GM23338 (cell line): ENCODE results near the gene ALG6. TPM values are rescaled to one million over a fixed set of nuclear protein-coding genes. Genes with fewer than 3 reads are reported as not detected.

ENCODE experiments used
- ATAC-seq: fragments of 200-7000 bp; cut with Tn5 transposase; 3 replicates; pipeline ENCODE4 v1.9.1; 2020
- DNase-seq: peaks from one replicate; pipeline ENCODE4 v3.0.0-alpha.2; 2015; ENCODE audit warnings: low spot score
- H2AFZ ChIP-seq: fragments of 200-600 bp; sonication (generic); 2 replicates; pipeline ENCODE4 v1.8.0; 2016; ENCODE audit warnings: antibody characterized with exemption, mild to moderate bottlenecking, moderate library complexity
- H3F3A ChIP-seq: fragments of 200-600 bp; sonication (generic); replicated peaks from 2 replicates; pipeline ENCODE4 v1.8.0; 2017; ENCODE audit warnings: antibody characterized with exemption, mixed run types, low read depth
- H3K27ac ChIP-seq: fragments of 200-600 bp; sonication (generic); 2 replicates; pipeline ENCODE4 v1.6.1; 2016; ENCODE audit warnings: low read depth
- H3K27me3 ChIP-seq: fragments of 200-600 bp; sonication (generic); 2 replicates; pipeline ENCODE4 v1.8.0; 2016; ENCODE audit warnings: mild to moderate bottlenecking, mixed run types, moderate library complexity; ENCODE audit not compliant: insufficient read depth
- H3K36me3 ChIP-seq: fragments of 200-600 bp; sonication (generic); 2 replicates; pipeline ENCODE4 v1.8.0; 2016; ENCODE audit warnings: mild to moderate bottlenecking; ENCODE audit not compliant: insufficient read depth
- H3K4me1 ChIP-seq: fragments of 200-600 bp; sonication (generic); 2 replicates; pipeline ENCODE4 v1.8.0; 2016; ENCODE audit warnings: mild to moderate bottlenecking, moderate library complexity; ENCODE audit not compliant: insufficient read depth
- H3K4me2 ChIP-seq: fragments of 200-600 bp; sonication (generic); 2 replicates; pipeline ENCODE4 v1.7.1; 2017; ENCODE audit warnings: mixed run types
- H3K4me3 ChIP-seq: fragments of 200-600 bp; sonication (generic); 2 replicates; pipeline ENCODE4 v1.6.1; 2016; ENCODE audit warnings: mixed run types
- H3K79me2 ChIP-seq: fragments of 200-600 bp; sonication (generic); replicated peaks from 2 replicates; pipeline ENCODE4 v1.8.0; 2017; ENCODE audit warnings: mild to moderate bottlenecking; ENCODE audit not compliant: insufficient read depth
- H3K9me2 ChIP-seq: fragments of 200-600 bp; sonication (generic); 2 replicates; pipeline ENCODE4 v1.8.0; 2017; ENCODE audit not compliant: insufficient read depth
- H4K20me1 ChIP-seq: fragments of 200-600 bp; sonication (generic); replicated peaks from 2 replicates; pipeline ENCODE4 v1.8.0; 2017; ENCODE audit warnings: mild to moderate bottlenecking; ENCODE audit not compliant: insufficient read depth
- H3K27ac Mint-ChIP-seq: 2 replicates; pipeline ENCODE4 v1.8.0; 2020; ENCODE audit warnings: inconsistent platforms, mild to moderate bottlenecking, moderate library complexity, mixed read lengths
- H3K27me3 Mint-ChIP-seq: 3 replicates; pipeline ENCODE4 v1.8.0; 2022; ENCODE audit warnings: low read depth, mild to moderate bottlenecking, moderate library complexity, mixed read lengths, inconsistent platforms; ENCODE audit not compliant: insufficient read depth, poor library complexity
- H3K36me3 Mint-ChIP-seq: 3 replicates; pipeline ENCODE4 v1.8.0; 2021; ENCODE audit warnings: low read depth, mild to moderate bottlenecking, inconsistent platforms, moderate library complexity, mixed read lengths
- H3K4me1 Mint-ChIP-seq: 3 replicates; pipeline ENCODE4 v1.8.0; 2020; ENCODE audit warnings: mild to moderate bottlenecking, inconsistent platforms, mixed read lengths
- H3K4me3 Mint-ChIP-seq: 3 replicates; pipeline ENCODE4 v1.8.0; 2021; ENCODE audit warnings: moderate library complexity, mild to moderate bottlenecking, inconsistent platforms, mixed read lengths
- H3K9me3 Mint-ChIP-seq: 3 replicates; pipeline ENCODE4 v1.8.0; 2020; ENCODE audit warnings: moderate library complexity, mild to moderate bottlenecking, inconsistent platforms, mixed read lengths
- CREB1 ChIP-seq: fragments of 250-450 bp; sonication (Bioruptor Pico); IDR thresholded peaks from 2 replicates; pipeline ENCODE4 v1.5.0; 2020; ENCODE audit warnings: low read depth, mild to moderate bottlenecking, moderate library complexity
- EZH2 ChIP-seq: fragments of 200-600 bp; sonication (generic); IDR thresholded peaks from one replicate; pipeline ENCODE4 v1.8.0; 2017; ENCODE audit warnings: antibody characterized with exemption, mild to moderate bottlenecking, low read depth; ENCODE audit not compliant: unreplicated experiment
- EZH2phosphoT487 ChIP-seq: fragments of 200-600 bp; sonication (generic); IDR thresholded peaks from one replicate; pipeline ENCODE4 v1.8.1; 2018; ENCODE audit warnings: antibody characterized with exemption; ENCODE audit not compliant: unreplicated experiment
- JUNB ChIP-seq: IDR thresholded peaks from one replicate; pipeline ENCODE4 v1.6.1; 2016; ENCODE audit warnings: antibody characterized with exemption; ENCODE audit not compliant: unreplicated experiment
- NANOG ChIP-seq: IDR thresholded peaks from 2 replicates; pipeline ENCODE4 v1.6.1; 2016; ENCODE audit warnings: antibody characterized with exemption, borderline replicate concordance
- POLR2AphosphoS5 ChIP-seq: IDR thresholded peaks from 2 replicates; pipeline ENCODE4 v1.6.1; 2016; ENCODE audit warnings: antibody characterized with exemption, low read depth
- STAT1 ChIP-seq: IDR thresholded peaks from one replicate; pipeline ENCODE4 v1.6.1; 2016; ENCODE audit warnings: antibody characterized with exemption; ENCODE audit not compliant: unreplicated experiment
- ZNF114 ChIP-seq: fragments of 250-450 bp; sonication (Bioruptor Pico); IDR thresholded peaks from 2 replicates; pipeline ENCODE4 v1.5.0; 2020; ENCODE audit warnings: mild to moderate bottlenecking, moderate library complexity
- ZNF331 ChIP-seq: fragments of 250-450 bp; sonication (Bioruptor Pico); IDR thresholded peaks from 2 replicates; pipeline ENCODE4 v1.5.0; 2020; ENCODE audit warnings: low read depth, mild to moderate bottlenecking, moderate library complexity
- polyA plus RNA-seq: library from polyadenylated mRNA; unstranded; fragments of >200 nt; fragmentation: Nextera tagmentation; extraction: Ambion mirVana; gene quantifications from 2 replicates; pipeline ENCODE4 v1.2.1, GENCODE V29; 2016
- total RNA-seq: library from RNA; depleted of rRNA; stranded (reverse); fragments of >200 nt; shearing (Covaris generic); gene quantifications from 2 replicates; pipeline ENCODE4 v1.2.3, GENCODE V29; 2014
- TF ChIP-seq, protein P1 (sequence below): IDR thresholded peaks from 2 replicates; pipeline ENCODE4 v1.6.1; 2016; ENCODE audit warnings: antibody characterized with exemption
- TF ChIP-seq, protein P2 (sequence below): IDR thresholded peaks from one replicate; pipeline ENCODE4 v1.6.1; 2018; ENCODE audit warnings: antibody characterized with exemption; ENCODE audit not compliant: unreplicated experiment
- TF ChIP-seq, protein P3 (sequence below): fragments of 250-450 bp; sonication (Bioruptor Pico); IDR thresholded peaks from 2 replicates; pipeline ENCODE4 v1.5.0; 2020; ENCODE audit warnings: mild to moderate bottlenecking, moderate library complexity
- TF ChIP-seq, protein P4 (sequence below), 2 experiments: fragments of 200-600 bp in 1 of 2; sonication (generic) in 1 of 2; conservative IDR thresholded peaks; 2 replicates each; pipeline versions ENCODE4 v1.5.1 to v1.6.1; 2016 to 2017; ENCODE audit warnings: antibody characterized with exemption in 2 of 2, low read depth in 2 of 2, mild to moderate bottlenecking in 2 of 2, moderate library complexity in 1 of 2

The ALG6 gene
- total and polyA plus RNA-seq, 2 experiments from 2014 or later: 24.1 to 34.6 TPM

DNA sequence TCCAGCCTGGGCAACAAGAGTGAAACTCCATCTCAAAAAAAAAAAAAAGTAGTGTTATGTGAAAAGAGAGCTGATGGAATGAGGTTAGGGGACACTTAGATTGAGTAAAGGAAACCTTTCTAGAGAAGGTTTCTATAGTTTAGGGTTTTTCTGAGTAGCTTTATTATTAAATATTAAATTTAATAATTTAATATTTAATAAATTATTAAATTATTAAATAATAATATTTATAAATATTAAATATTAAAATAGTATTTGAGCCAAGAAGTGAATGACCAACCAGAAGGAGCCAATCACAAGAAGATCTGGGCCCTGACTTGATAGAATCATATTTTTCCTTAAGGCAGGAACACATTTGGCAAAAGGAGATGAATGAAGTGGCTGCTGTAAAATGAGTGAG lies 50.7 kb downstream of the ALG6 start:
- Mint-ChIP-seq H3K9me3 (no peaks in the 10 kb centered on the region; the same call in 2 of the 3 replicates), H3K27ac (no peak overlapping the region), H3K27me3 (peaks cover 2% of the 10 kb centered on the region), H3K4me1 (no peaks in the 10 kb centered on the region), H3K36me3 (peaks cover 9% of the 10 kb centered on the region; the same call in 2 of the 3 replicates), H3K4me3 (no peak overlapping the region)
- H3K36me3 ChIP-seq: no peaks in the 10 kb centered on the region
- TF ChIP-seq ZNF331 (CRISPR knock-in tag) (no peak), EZH2phosphoT487 (no peak), CREB1 (CRISPR knock-in tag) (no peak), STAT1 (no peak), EZH2 (no peak), JUNB (no peak), NANOG (no peak), POLR2AphosphoS5 (no peak), ZNF114 (no peak)
- TF ChIP-seq, protein P1, sequence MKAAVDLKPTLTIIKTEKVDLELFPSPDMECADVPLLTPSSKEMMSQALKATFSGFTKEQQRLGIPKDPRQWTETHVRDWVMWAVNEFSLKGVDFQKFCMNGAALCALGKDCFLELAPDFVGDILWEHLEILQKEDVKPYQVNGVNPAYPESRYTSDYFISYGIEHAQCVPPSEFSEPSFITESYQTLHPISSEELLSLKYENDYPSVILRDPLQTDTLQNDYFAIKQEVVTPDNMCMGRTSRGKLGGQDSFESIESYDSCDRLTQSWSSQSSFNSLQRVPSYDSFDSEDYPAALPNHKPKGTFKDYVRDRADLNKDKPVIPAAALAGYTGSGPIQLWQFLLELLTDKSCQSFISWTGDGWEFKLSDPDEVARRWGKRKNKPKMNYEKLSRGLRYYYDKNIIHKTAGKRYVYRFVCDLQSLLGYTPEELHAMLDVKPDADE: no peak
- TF ChIP-seq, protein P2, sequence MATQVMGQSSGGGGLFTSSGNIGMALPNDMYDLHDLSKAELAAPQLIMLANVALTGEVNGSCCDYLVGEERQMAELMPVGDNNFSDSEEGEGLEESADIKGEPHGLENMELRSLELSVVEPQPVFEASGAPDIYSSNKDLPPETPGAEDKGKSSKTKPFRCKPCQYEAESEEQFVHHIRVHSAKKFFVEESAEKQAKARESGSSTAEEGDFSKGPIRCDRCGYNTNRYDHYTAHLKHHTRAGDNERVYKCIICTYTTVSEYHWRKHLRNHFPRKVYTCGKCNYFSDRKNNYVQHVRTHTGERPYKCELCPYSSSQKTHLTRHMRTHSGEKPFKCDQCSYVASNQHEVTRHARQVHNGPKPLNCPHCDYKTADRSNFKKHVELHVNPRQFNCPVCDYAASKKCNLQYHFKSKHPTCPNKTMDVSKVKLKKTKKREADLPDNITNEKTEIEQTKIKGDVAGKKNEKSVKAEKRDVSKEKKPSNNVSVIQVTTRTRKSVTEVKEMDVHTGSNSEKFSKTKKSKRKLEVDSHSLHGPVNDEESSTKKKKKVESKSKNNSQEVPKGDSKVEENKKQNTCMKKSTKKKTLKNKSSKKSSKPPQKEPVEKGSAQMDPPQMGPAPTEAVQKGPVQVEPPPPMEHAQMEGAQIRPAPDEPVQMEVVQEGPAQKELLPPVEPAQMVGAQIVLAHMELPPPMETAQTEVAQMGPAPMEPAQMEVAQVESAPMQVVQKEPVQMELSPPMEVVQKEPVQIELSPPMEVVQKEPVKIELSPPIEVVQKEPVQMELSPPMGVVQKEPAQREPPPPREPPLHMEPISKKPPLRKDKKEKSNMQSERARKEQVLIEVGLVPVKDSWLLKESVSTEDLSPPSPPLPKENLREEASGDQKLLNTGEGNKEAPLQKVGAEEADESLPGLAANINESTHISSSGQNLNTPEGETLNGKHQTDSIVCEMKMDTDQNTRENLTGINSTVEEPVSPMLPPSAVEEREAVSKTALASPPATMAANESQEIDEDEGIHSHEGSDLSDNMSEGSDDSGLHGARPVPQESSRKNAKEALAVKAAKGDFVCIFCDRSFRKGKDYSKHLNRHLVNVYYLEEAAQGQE: no peak
- TF ChIP-seq, protein P3, sequence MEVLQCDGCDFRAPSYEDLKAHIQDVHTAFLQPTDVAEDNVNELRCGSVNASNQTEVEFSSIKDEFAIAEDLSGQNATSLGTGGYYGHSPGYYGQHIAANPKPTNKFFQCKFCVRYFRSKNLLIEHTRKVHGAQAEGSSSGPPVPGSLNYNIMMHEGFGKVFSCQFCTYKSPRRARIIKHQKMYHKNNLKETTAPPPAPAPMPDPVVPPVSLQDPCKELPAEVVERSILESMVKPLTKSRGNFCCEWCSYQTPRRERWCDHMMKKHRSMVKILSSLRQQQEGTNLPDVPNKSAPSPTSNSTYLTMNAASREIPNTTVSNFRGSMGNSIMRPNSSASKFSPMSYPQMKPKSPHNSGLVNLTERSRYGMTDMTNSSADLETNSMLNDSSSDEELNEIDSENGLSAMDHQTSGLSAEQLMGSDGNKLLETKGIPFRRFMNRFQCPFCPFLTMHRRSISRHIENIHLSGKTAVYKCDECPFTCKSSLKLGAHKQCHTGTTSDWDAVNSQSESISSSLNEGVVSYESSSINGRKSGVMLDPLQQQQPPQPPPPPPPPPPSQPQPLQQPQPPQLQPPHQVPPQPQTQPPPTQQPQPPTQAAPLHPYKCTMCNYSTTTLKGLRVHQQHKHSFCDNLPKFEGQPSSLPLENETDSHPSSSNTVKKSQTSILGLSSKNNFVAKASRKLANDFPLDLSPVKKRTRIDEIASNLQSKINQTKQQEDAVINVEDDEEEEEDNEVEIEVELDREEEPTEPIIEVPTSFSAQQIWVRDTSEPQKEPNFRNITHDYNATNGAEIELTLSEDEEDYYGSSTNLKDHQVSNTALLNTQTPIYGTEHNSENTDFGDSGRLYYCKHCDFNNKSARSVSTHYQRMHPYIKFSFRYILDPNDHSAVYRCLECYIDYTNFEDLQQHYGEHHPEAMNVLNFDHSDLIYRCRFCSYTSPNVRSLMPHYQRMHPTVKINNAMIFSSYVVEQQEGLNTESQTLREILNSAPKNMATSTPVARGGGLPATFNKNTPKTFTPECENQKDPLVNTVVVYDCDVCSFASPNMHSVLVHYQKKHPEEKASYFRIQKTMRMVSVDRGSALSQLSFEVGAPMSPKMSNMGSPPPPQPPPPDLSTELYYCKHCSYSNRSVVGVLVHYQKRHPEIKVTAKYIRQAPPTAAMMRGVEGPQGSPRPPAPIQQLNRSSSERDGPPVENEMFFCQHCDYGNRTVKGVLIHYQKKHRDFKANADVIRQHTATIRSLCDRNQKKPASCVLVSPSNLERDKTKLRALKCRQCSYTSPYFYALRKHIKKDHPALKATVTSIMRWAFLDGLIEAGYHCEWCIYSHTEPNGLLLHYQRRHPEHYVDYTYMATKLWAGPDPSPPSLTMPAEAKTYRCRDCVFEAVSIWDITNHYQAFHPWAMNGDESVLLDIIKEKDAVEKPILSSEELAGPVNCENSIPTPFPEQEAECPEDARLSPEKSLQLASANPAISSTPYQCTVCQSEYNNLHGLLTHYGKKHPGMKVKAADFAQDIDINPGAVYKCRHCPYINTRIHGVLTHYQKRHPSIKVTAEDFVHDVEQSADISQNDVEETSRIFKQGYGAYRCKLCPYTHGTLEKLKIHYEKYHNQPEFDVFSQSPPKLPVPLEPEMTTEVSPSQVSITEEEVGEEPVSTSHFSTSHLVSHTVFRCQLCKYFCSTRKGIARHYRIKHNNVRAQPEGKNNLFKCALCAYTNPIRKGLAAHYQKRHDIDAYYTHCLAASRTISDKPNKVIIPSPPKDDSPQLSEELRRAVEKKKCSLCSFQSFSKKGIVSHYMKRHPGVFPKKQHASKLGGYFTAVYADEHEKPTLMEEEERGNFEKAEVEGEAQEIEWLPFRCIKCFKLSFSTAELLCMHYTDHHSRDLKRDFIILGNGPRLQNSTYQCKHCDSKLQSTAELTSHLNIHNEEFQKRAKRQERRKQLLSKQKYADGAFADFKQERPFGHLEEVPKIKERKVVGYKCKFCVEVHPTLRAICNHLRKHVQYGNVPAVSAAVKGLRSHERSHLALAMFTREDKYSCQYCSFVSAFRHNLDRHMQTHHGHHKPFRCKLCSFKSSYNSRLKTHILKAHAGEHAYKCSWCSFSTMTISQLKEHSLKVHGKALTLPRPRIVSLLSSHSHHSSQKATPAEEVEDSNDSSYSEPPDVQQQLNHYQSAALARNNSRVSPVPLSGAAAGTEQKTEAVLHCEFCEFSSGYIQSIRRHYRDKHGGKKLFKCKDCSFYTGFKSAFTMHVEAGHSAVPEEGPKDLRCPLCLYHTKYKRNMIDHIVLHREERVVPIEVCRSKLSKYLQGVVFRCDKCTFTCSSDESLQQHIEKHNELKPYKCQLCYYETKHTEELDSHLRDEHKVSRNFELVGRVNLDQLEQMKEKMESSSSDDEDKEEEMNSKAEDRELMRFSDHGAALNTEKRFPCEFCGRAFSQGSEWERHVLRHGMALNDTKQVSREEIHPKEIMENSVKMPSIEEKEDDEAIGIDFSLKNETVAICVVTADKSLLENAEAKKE: no peak
- TF ChIP-seq, protein P4, sequence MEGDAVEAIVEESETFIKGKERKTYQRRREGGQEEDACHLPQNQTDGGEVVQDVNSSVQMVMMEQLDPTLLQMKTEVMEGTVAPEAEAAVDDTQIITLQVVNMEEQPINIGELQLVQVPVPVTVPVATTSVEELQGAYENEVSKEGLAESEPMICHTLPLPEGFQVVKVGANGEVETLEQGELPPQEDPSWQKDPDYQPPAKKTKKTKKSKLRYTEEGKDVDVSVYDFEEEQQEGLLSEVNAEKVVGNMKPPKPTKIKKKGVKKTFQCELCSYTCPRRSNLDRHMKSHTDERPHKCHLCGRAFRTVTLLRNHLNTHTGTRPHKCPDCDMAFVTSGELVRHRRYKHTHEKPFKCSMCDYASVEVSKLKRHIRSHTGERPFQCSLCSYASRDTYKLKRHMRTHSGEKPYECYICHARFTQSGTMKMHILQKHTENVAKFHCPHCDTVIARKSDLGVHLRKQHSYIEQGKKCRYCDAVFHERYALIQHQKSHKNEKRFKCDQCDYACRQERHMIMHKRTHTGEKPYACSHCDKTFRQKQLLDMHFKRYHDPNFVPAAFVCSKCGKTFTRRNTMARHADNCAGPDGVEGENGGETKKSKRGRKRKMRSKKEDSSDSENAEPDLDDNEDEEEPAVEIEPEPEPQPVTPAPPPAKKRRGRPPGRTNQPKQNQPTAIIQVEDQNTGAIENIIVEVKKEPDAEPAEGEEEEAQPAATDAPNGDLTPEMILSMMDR (conservative IDR thresholded peaks at IDR 0.05; ENCODE audit: low read depth in 2 of 2): no peak
- H3K27ac ChIP-seq: no peak overlapping the region
- no peaks in the 10 kb centered on the region for H3F3A ChIP-seq
- no peak for DNase-seq
- no peak overlapping the region for H2AFZ ChIP-seq
- H3K79me2 ChIP-seq: no peaks in the 10 kb centered on the region
- ATAC-seq: no peak
- H3K27me3 ChIP-seq: no peaks in the 10 kb centered on the region
- H3K9me2 ChIP-seq: no peaks in the 10 kb centered on the region
- no peak overlapping the region for H3K4me3 ChIP-seq
- H4K20me1 ChIP-seq: no peaks in the 10 kb centered on the region
- no peak overlapping the region for H3K4me2 ChIP-seq
- no peaks in the 10 kb centered on the region for H3K4me1 ChIP-seq
